ENCODE results near the gene TTYH3. TPM values are rescaled to one million over a fixed set of nuclear protein-coding genes. Genes with fewer than 3 reads are reported as not detected.

Gene TTYH3
- total and polyA plus RNA-seq, 2 of the 13 experiments (the other 11 are each of a cell fraction or from before 2014, with no cell fraction given), result 26.3 to 50.0 TPM

DNA sequence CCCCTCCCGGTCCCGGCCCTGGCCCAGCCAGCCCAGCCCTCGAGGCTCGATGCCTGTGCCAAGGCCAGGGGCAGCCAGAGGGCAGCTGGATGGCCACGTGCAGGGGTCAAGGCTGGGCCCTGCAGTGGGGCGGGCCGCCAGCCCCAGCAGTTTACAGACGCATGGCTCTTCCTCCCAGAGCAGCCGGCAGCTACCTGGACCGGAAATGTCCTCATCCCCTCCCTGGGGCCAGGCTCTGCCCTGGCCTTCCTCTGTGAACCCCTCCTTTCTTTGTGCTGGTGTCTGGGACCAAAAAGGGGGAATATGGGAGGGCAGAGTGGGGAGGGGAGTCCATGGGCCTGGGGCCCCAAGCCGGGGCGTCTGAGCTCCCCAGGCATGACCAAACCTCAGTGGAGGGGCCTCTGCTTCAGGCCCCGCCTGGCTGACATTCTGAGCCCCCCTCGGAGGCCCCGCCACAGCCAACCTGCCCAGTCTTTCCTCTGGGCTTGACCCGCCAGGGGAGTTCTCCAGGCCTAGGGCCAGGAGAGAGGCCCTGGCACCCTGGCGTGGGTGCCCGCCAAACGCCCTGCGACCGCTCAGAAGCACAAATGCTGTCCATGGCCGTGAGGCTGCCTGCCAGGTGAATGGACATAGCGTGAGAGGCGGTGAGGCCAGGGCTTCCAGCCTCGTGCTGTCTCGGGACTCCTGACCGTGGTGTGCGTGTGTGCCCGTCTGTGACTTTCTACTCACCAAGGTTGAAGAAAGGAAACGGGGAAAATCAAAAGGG, 31.5 kb downstream of the TTYH3 start (continued):
- TF ChIP-seq, protein P1, sequence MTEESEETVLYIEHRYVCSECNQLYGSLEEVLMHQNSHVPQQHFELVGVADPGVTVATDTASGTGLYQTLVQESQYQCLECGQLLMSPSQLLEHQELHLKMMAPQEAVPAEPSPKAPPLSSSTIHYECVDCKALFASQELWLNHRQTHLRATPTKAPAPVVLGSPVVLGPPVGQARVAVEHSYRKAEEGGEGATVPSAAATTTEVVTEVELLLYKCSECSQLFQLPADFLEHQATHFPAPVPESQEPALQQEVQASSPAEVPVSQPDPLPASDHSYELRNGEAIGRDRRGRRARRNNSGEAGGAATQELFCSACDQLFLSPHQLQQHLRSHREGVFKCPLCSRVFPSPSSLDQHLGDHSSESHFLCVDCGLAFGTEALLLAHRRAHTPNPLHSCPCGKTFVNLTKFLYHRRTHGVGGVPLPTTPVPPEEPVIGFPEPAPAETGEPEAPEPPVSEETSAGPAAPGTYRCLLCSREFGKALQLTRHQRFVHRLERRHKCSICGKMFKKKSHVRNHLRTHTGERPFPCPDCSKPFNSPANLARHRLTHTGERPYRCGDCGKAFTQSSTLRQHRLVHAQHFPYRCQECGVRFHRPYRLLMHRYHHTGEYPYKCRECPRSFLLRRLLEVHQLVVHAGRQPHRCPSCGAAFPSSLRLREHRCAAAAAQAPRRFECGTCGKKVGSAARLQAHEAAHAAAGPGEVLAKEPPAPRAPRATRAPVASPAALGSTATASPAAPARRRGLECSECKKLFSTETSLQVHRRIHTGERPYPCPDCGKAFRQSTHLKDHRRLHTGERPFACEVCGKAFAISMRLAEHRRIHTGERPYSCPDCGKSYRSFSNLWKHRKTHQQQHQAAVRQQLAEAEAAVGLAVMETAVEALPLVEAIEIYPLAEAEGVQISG (CRISPR knock-in tag; IDR thresholded peaks at IDR 0.05), result peak; percentile 81
- TF ChIP-seq ZNF207 (IDR thresholded peaks at IDR 0.05; ENCODE audit: borderline replicate concordance) (no peak), ZNF143 (CRISPR knock-in tag; IDR thresholded peaks at IDR 0.05) (0 out of 2 replicates have a peak, but pooled peaks have one; percentile 25), ZNF761 (CRISPR knock-in tag; conservative IDR thresholded peaks at IDR 0.05) (0 out of 2 replicates have a peak, but pooled peaks have one; percentile 58), NCOA1 (CRISPR knock-in tag; IDR thresholded peaks at IDR 0.05) (no peak), FOXO1 (CRISPR knock-in tag; IDR thresholded peaks at IDR 0.05) (peak; percentile 82), ZKSCAN8 (CRISPR knock-in tag; IDR thresholded peaks at IDR 0.05; ENCODE audit: borderline replicate concordance) (peak; percentile 27; the same call in 1 of the 2 replicates), BORCS8-MEF2B (CRISPR knock-in tag; IDR thresholded peaks at IDR 0.05) (peak; percentile 70), SNAI1 (CRISPR knock-in tag; IDR thresholded peaks at IDR 0.05; ENCODE audit: borderline replicate concordance) (peak; percentile 23; the same call in 1 of the 2 replicates), SKIL (CRISPR knock-in tag; IDR thresholded peaks at IDR 0.05; ENCODE audit: borderline replicate concordance) (peak; percentile 98), ZBTB26 (CRISPR knock-in tag; IDR thresholded peaks at IDR 0.05; ENCODE audit: borderline replicate concordance) (peak; percentile 75; the same call in 1 of the 2 replicates), RBM22 (optimal IDR thresholded peaks at IDR 0.05; ENCODE audit: low read length) (peak; percentile 14), ZNF451 (CRISPR knock-in tag; IDR thresholded peaks at IDR 0.05) (peak; percentile 96), SUZ12 (IDR thresholded peaks at IDR 0.05; ENCODE audit: low read depth, low read length) (no peak), CCDC6 (CRISPR knock-in tag; IDR thresholded peaks at IDR 0.05) (peak; percentile 94)
- TF ChIP-seq, protein P2, sequence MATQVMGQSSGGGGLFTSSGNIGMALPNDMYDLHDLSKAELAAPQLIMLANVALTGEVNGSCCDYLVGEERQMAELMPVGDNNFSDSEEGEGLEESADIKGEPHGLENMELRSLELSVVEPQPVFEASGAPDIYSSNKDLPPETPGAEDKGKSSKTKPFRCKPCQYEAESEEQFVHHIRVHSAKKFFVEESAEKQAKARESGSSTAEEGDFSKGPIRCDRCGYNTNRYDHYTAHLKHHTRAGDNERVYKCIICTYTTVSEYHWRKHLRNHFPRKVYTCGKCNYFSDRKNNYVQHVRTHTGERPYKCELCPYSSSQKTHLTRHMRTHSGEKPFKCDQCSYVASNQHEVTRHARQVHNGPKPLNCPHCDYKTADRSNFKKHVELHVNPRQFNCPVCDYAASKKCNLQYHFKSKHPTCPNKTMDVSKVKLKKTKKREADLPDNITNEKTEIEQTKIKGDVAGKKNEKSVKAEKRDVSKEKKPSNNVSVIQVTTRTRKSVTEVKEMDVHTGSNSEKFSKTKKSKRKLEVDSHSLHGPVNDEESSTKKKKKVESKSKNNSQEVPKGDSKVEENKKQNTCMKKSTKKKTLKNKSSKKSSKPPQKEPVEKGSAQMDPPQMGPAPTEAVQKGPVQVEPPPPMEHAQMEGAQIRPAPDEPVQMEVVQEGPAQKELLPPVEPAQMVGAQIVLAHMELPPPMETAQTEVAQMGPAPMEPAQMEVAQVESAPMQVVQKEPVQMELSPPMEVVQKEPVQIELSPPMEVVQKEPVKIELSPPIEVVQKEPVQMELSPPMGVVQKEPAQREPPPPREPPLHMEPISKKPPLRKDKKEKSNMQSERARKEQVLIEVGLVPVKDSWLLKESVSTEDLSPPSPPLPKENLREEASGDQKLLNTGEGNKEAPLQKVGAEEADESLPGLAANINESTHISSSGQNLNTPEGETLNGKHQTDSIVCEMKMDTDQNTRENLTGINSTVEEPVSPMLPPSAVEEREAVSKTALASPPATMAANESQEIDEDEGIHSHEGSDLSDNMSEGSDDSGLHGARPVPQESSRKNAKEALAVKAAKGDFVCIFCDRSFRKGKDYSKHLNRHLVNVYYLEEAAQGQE (IDR thresholded peaks at IDR 0.05; ENCODE audit: borderline replicate concordance in 1 of 2, low read depth in 1 of 2, low read length in 2 of 2), result no peak

Measured in HepG2 (cell line).